Measurements from ENCODE around the gene FAM3C.

- TF ChIP-seq CTCF (conservative IDR thresholded peaks at IDR 0.05) (no peak), ZFX (IDR thresholded peaks at IDR 0.05) (no peak)
These were observed 40.0 kb upstream of the FAM3C start for GRCh38 chr7:121436136-121436535.
